ENCODE measurements around the gene CNTF. TPM values are rescaled to one million over a fixed set of nuclear protein-coding genes. Genes with fewer than 3 reads are reported as not detected.

Gene CNTF
- total and polyA plus RNA-seq, 2 of the 4 experiments (the other 2 are of a cell fraction) = 1.2 to 2.3 TPM

- no peak overlapping the region for H4K91ac ChIP-seq (ENCODE audit: insufficient read depth, low read depth, low read length)
- no peak overlapping the region for H3K27ac ChIP-seq (ENCODE audit: insufficient read depth, low read length)
- no peak overlapping the region for H2BK15ac ChIP-seq (ENCODE audit: low read depth, low read length)
- DNase-seq (no peak), ATAC-seq (ENCODE audit: low read depth) (peak; percentile 27; the same call in 1 of the 2 replicates)
- H3K56ac ChIP-seq (ENCODE audit: extremely low read depth, insufficient read depth, low read length) = no peak overlapping the region
- CTCF ChIA-PET = no interaction called here
- POLR2A ChIA-PET (ENCODE audit: unreplicated experiment) = no interaction called here
- peaks cover 2% of the 10 kb centered on the region; the same call in 1 of the 2 replicates for H3K4me1 ChIP-seq (ENCODE audit: control insufficient read depth, insufficient read depth, low read length)
- BruUV-seq (replicated peaks) = no TSS peak
- H2AK5ac ChIP-seq (ENCODE audit: low read depth, low read length) = no peak overlapping the region
- TF ChIP-seq USF2 (IDR thresholded peaks at IDR 0.05; ENCODE audit: low read depth, low read length) (no peak), MAFK (IDR thresholded peaks at IDR 0.05; ENCODE audit: low read depth, low read length) (no peak), FOS (IDR thresholded peaks at IDR 0.05; ENCODE audit: low read depth, low read length) (no peak), RAD21 (IDR thresholded peaks at IDR 0.05; ENCODE audit: low read length) (no peak), SMC3 (IDR thresholded peaks at IDR 0.05; ENCODE audit: low read depth, low read length) (no peak), CTCF (conservative IDR thresholded peaks at IDR 0.05; ENCODE audit: low read depth, low read length) (no peak), ELK1 (IDR thresholded peaks at IDR 0.05; ENCODE audit: borderline replicate concordance, low read depth, low read length) (no peak), BHLHE40 (IDR thresholded peaks at IDR 0.05; ENCODE audit: low read depth, low read length) (no peak), RCOR1 (IDR thresholded peaks at IDR 0.05; ENCODE audit: insufficient replicate concordance, low read length) (no peak), NFE2L2 (IDR thresholded peaks at IDR 0.05; ENCODE audit: low read depth, low read length) (no peak), MXI1 (IDR thresholded peaks at IDR 0.05; ENCODE audit: borderline replicate concordance, low read depth, low read length) (no peak), CEBPB (IDR thresholded peaks at IDR 0.05; ENCODE audit: low read depth, low read length) (no peak), CHD1 (IDR thresholded peaks at IDR 0.05; ENCODE audit: low read depth, low read length) (no peak), MAZ (IDR thresholded peaks at IDR 0.05; ENCODE audit: borderline replicate concordance, low read depth, low read length) (no peak), RFX5 (IDR thresholded peaks at IDR 0.05; ENCODE audit: low read depth, low read length) (no peak)
- no peak overlapping the region for H3K23ac ChIP-seq (ENCODE audit: low read depth, low read length)
- H4K5ac ChIP-seq (ENCODE audit: low read depth, low read length) = no peak overlapping the region
- H3K9ac ChIP-seq (ENCODE audit: low read depth, low read length) = no peak overlapping the region
- no peak overlapping the region for H3K4me3 ChIP-seq (ENCODE audit: insufficient read depth, low read depth, low read length)
- H2AFZ ChIP-seq (replicated peaks; ENCODE audit: low read length, poor library complexity) = no peak overlapping the region
- no peak overlapping the region for H3K4me2 ChIP-seq (ENCODE audit: low read depth, low read length)
- H3K27me3 ChIP-seq (ENCODE audit: control insufficient read depth, insufficient read depth, low read length) = peaks cover 1% of the 10 kb centered on the region; the same call in 1 of the 2 replicates
- no peak overlapping the region for H3K14ac ChIP-seq (replicated peaks; ENCODE audit: low read depth, low read length)
- no peaks in the 10 kb centered on the region for H4K20me1 ChIP-seq (ENCODE audit: insufficient read depth, low read length)
- no peak overlapping the region for H2BK120ac ChIP-seq (ENCODE audit: low read depth, low read length)
- no peak overlapping the region for H2BK20ac ChIP-seq (ENCODE audit: low read depth, low read length)
- H3K36me3 ChIP-seq (ENCODE audit: control insufficient read depth, insufficient read depth, low read length) = no peaks in the 10 kb centered on the region
- H3K9me1 ChIP-seq (ENCODE audit: insufficient read depth, low read length) = no peaks in the 10 kb centered on the region
- H2AK9ac ChIP-seq (replicated peaks; ENCODE audit: low read depth, low read length, poor library complexity) = no peak overlapping the region
- no peak overlapping the region for H2BK5ac ChIP-seq (ENCODE audit: low read depth, low read length, poor library complexity, severe bottlenecking)
- H3K18ac ChIP-seq (ENCODE audit: low read depth, low read length) = no peak overlapping the region
- no peak overlapping the region for H4K8ac ChIP-seq (ENCODE audit: low read depth in 2 of 2, low read length in 2 of 2)
- no peaks in the 10 kb centered on the region for H3K9me3 ChIP-seq (ENCODE audit: control insufficient read depth, insufficient read depth, low read length)
- WGBS, 2 experiments (ENCODE audit: extremely low coverage in 2 of 2, insufficient read length in 1 of 2) = no CpG with 5 or more reads among the region's 5 CpGs
- no peaks in the 10 kb centered on the region for H3K79me1 ChIP-seq (ENCODE audit: low read depth in 1 of 2, low read length in 2 of 2)
- no peak overlapping the region for H3K4ac ChIP-seq (ENCODE audit: low read depth, low read length)
- dilution Hi-C loops (cut with HindIII; ENCODE audit: low sequenced_read_pairs, unreplicated experiment) (no loop called here), intact Hi-C loops (cut with micrococcal nuclease) (no loop called here), in situ Hi-C loops (cut with MboI; ENCODE audit: low sequenced_read_pairs) (no loop called here)
These were observed 37.6 kb downstream of the CNTF start for GRCh38 chr11:58659910-58660570.
